Trophoblast cell (in vitro differentiated cells and primary cell): ENCODE measurements around the gene MRPL17.

Experiments used
- DNase-seq, 2 donors: peaks; one replicate each; pipeline ENCODE4 v3.0.0-alpha.2; 2016
- H2AFZ ChIP-seq: 2 replicates; pipeline ENCODE4 v1.6.1; 2013; ENCODE audit warnings: low read length, moderate library complexity, mild to moderate bottlenecking; ENCODE audit not compliant: insufficient read depth, poor library complexity
- H2AK5ac ChIP-seq: 2 replicates; pipeline ENCODE4 v1.6.1; 2013; ENCODE audit warnings: mild to moderate bottlenecking, low read length
- H2BK120ac ChIP-seq: 2 replicates; pipeline ENCODE4 v1.6.1; 2013; ENCODE audit warnings: low read length, mild to moderate bottlenecking, moderate library complexity; ENCODE audit not compliant: insufficient read depth, poor library complexity
- H2BK12ac ChIP-seq: 2 replicates; pipeline ENCODE4 v1.6.1; 2013; ENCODE audit warnings: mild to moderate bottlenecking, low read length, moderate library complexity
- H2BK5ac ChIP-seq: 2 replicates; pipeline ENCODE4 v1.6.1; 2013; ENCODE audit warnings: low read length, low read depth, moderate library complexity, mild to moderate bottlenecking; ENCODE audit not compliant: poor library complexity
- H3K14ac ChIP-seq: 2 replicates; pipeline ENCODE4 v1.6.1; 2013; ENCODE audit warnings: mild to moderate bottlenecking, low read length
- H3K18ac ChIP-seq: 2 replicates; pipeline ENCODE4 v1.6.1; 2013; ENCODE audit warnings: mild to moderate bottlenecking, low read length
- H3K23ac ChIP-seq: 2 replicates; pipeline ENCODE4 v1.6.1; 2013; ENCODE audit warnings: low read length
- H3K27ac ChIP-seq: 2 replicates; pipeline ENCODE4 v1.5.1; 2013; ENCODE audit warnings: low read depth, mild to moderate bottlenecking, inconsistent platforms, low read length, moderate library complexity
- H3K27me3 ChIP-seq: 2 replicates; pipeline ENCODE4 v1.6.1; 2013; ENCODE audit warnings: inconsistent platforms, mild to moderate bottlenecking, low read length, moderate library complexity; ENCODE audit not compliant: insufficient read depth
- H3K36me3 ChIP-seq, 2 experiments: 1 replicate in 1 of 2; 2 replicates in 1 of 2; pipeline ENCODE4 v1.6.1; 2013; ENCODE audit warnings: low read length in 2 of 2, mild to moderate bottlenecking in 2 of 2, moderate library complexity in 1 of 2; ENCODE audit not compliant: insufficient read depth in 2 of 2, control insufficient read depth in 1 of 2
- H3K4ac ChIP-seq: 2 replicates; pipeline ENCODE4 v1.6.1; 2013; ENCODE audit warnings: low read depth, mild to moderate bottlenecking, low read length, moderate library complexity
- H3K4me1 ChIP-seq, 2 experiments: 1 replicate in 1 of 2; 2 replicates in 1 of 2; pipeline ENCODE4 v1.6.1; 2013; ENCODE audit warnings: low read length in 2 of 2, mild to moderate bottlenecking in 2 of 2, moderate library complexity in 1 of 2; ENCODE audit not compliant: insufficient read depth in 2 of 2, control insufficient read depth in 1 of 2
- H3K4me2 ChIP-seq: 2 replicates; pipeline ENCODE4 v1.6.1; 2013; ENCODE audit warnings: inconsistent platforms, mild to moderate bottlenecking, low read length, moderate library complexity
- H3K4me3 ChIP-seq: 2 replicates; pipeline ENCODE4 v1.5.1; 2013; ENCODE audit warnings: mild to moderate bottlenecking, low read depth, low read length, inconsistent platforms
- H3K79me1 ChIP-seq: one replicate; pipeline ENCODE4 v1.6.1; 2013; ENCODE audit warnings: low read length
- H3K79me2 ChIP-seq: 2 replicates; pipeline ENCODE4 v1.6.1; 2013; ENCODE audit warnings: low read length, mild to moderate bottlenecking; ENCODE audit not compliant: control insufficient read depth, insufficient read depth, poor library complexity
- H3K9ac ChIP-seq: 2 replicates; pipeline ENCODE4 v1.6.1; 2013; ENCODE audit warnings: mild to moderate bottlenecking, low read length
- H3K9me3 ChIP-seq: 2 replicates; pipeline ENCODE4 v1.6.1; 2013; ENCODE audit warnings: low read depth, mild to moderate bottlenecking, control low read depth, inconsistent platforms, low read length; ENCODE audit not compliant: insufficient read depth
- H4K12ac ChIP-seq: 2 replicates; pipeline ENCODE4 v1.6.1; 2013; ENCODE audit warnings: low read depth, mild to moderate bottlenecking, low read length, moderate library complexity
- H4K8ac ChIP-seq: 2 replicates; pipeline ENCODE4 v1.6.1; 2013; ENCODE audit warnings: low read depth, mild to moderate bottlenecking, low read length, moderate library complexity
- H4K91ac ChIP-seq: one replicate; pipeline ENCODE4 v1.6.1; 2013; ENCODE audit warnings: low read depth, mild to moderate bottlenecking, low read length, moderate library complexity
- WGBS: extraction: QIAGEN DNeasy Blood & Tissue Kit; methylation state at CpG from one replicate; pipeline ENCODE4 v1.1.7; 2013; ENCODE audit warnings: missing lambda C conversion rate; ENCODE audit not compliant: insufficient read length, insufficient coverage; ENCODE audit errors: extremely low coverage; 5-methylcytosine and 5-hydroxymethylcytosine counted together

MRPL17 gene

DNA sequence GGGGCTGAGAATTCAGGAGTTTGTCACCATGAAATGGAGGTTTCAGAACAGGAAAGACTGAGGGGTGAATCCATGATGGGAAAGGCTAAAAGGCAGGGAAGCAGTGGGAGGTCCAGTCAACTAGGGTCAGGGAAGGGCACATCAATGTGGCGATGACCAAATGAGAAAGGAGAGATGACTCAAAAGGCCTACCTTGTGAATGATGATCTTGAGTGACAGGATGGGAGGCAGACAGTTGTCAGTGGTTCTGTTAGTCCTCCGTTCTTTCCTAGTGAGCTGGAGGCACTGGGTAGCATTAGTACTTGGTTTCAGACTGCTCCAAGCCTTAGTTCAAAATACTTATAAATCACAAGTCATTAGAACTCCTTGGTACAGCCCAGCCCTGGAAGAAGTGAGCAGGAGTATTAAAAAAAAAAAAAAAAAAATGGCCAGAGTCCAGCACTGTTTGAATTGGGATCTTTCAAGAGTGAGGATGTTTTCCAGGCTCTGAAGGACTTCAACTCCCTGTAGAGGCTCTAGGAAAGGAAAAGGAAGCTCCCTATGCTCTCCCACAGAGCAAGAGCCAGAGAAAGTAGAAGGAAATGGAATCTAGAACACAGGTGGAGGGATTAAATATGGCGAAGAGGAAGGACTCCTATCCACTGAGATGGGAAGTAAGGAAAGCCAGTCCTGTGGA, 19.2 kb downstream of the MRPL17 start:
- no peak overlapping the region for H3K23ac ChIP-seq
- H3K79me1 ChIP-seq, result no peaks in the 10 kb centered on the region
- no peak overlapping the region for H2BK5ac ChIP-seq
- H3K9me3 ChIP-seq, result no peaks in the 10 kb centered on the region
- no peaks in the 10 kb centered on the region for H3K36me3 ChIP-seq
- no peak overlapping the region for H4K91ac ChIP-seq
- H3K27ac ChIP-seq, result no peak overlapping the region
- H4K8ac ChIP-seq, result no peak overlapping the region
- no peak overlapping the region for H4K12ac ChIP-seq
- DNase-seq, result no peak
- no peak overlapping the region for H2BK12ac ChIP-seq
- no peak overlapping the region for H2AK5ac ChIP-seq
- no peak overlapping the region for H3K18ac ChIP-seq
- H3K4me1 ChIP-seq, result no peaks in the 10 kb centered on the region
- no peak overlapping the region for H2AFZ ChIP-seq
- no CpG with 5 or more reads among the region's 3 CpGs for WGBS
- H3K4me2 ChIP-seq, result no peak overlapping the region
- H3K27me3 ChIP-seq, result no peaks in the 10 kb centered on the region
- H2BK120ac ChIP-seq, result no peak overlapping the region
- no peak overlapping the region for H3K14ac ChIP-seq
- no peak overlapping the region for H3K4ac ChIP-seq
- no peak overlapping the region for H3K9ac ChIP-seq
- H3K4me3 ChIP-seq, result no peak overlapping the region
- H3K79me2 ChIP-seq, result no peaks in the 10 kb centered on the region

DNA sequence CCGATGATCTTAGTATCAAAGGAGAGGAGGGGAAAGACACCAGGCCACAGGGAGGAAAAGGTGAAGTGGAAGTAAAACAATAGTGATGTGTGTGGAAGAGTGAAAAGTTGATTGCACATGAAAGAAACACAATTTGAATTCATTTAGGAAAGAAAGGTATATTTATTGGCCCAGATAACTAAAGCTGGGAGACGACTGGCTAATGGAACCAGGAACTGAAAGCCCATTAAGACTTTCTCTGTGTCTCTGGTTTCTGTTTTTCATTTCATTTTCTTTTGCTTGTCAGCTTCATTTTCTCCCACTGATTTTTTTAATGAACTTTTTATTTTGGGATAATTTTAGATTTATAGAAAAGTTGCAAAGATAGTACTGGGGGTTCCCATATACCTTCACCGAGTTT, 22.4 kb downstream of the MRPL17 start:
- no peaks in the 10 kb centered on the region for H3K4me1 ChIP-seq
- WGBS, result no CpG with 5 or more reads among the region's 3 CpGs

DNA sequence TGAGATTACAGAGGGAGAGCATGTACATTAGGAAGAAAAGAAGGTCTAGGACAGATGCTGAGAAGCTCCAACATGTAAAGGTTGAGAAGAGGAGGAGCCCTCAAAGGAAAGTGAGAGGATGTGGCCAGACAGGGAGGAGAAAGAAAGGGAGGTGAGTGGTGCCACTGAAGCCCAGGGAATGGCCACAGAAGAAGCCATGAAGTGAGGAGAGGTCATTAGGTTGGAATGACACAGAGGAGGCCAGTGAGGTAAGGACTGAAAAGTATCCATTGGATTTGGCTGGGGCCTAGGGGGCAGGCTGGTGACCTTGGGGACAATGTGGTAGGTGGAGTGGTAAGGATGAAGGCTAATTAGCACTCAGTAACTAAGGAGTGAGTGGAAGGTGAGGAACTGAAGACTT, 24.5 kb downstream of the MRPL17 start:
- Histone ChIP-seq H2AK5ac (no peak overlapping the region), H3K27me3 (peaks cover 27% of the 10 kb centered on the region), H4K91ac (no peak overlapping the region), H3K4ac (no peak overlapping the region), H3K4me2 (no peak overlapping the region), H3K4me3 (no peak overlapping the region), H3K18ac (no peak overlapping the region), H3K4me1 (peaks cover 0 to 6% of the 10 kb centered on the region in 2 experiments), H3K9me3 (no peaks in the 10 kb centered on the region), H3K9ac (no peak overlapping the region), H4K8ac (no peak overlapping the region), H3K79me1 (no peaks in the 10 kb centered on the region), H2BK12ac (no peak overlapping the region), H2BK5ac (no peak overlapping the region), H2AFZ (no peak overlapping the region), H2BK120ac (no peak overlapping the region), H3K27ac (no peak overlapping the region), H3K23ac (no peak overlapping the region), H3K36me3 (no peaks in the 10 kb centered on the region), H4K12ac (no peak overlapping the region), H3K79me2 (no peaks in the 10 kb centered on the region), H3K14ac (no peak overlapping the region)
- DNase-seq, result no peak

More for the DNA sequence above, 22.4 kb downstream of the MRPL17 start:
- Histone ChIP-seq H4K91ac (no peak overlapping the region), H3K4me3 (no peak overlapping the region), H2BK120ac (no peak overlapping the region), H4K8ac (no peak overlapping the region), H3K9me3 (no peaks in the 10 kb centered on the region), H3K36me3 (no peaks in the 10 kb centered on the region), H3K27ac (no peak overlapping the region), H2BK5ac (no peak overlapping the region), H3K79me1 (no peaks in the 10 kb centered on the region), H3K14ac (no peak overlapping the region), H3K9ac (no peak overlapping the region), H3K18ac (no peak overlapping the region), H3K4ac (no peak overlapping the region), H2BK12ac (no peak overlapping the region), H3K23ac (no peak overlapping the region), H3K4me2 (no peak overlapping the region), H3K79me2 (no peaks in the 10 kb centered on the region), H2AFZ (no peak overlapping the region), H3K27me3 (peaks cover 10% of the 10 kb centered on the region), H4K12ac (no peak overlapping the region), H2AK5ac (no peak overlapping the region)
- DNase-seq, result no peak

DNA sequence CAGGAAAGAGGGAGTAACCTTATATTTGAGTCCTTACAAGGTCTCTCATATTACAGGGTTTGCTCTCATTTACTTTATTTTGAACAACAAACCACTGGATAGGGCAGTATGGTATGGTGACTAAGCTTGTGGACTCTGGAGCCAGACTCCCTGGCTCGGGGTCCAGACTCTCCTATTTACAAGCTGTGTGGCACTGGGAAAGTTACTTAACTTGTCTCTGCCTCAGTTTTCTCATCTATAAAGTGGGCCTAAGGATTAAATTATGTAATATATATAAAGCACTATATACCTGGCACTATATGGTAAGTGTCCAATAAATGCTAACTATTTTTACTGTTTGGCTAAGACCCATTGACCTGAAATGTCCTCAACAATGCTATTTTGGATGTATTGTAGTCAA, 25.8 kb downstream of the MRPL17 start:
- Histone ChIP-seq H3K4me1 (peaks cover 0 to 6% of the 10 kb centered on the region in 2 experiments), H2AK5ac (no peak overlapping the region), H3K27ac (no peak overlapping the region), H4K8ac (no peak overlapping the region), H3K36me3 (no peaks in the 10 kb centered on the region), H3K4me2 (no peak overlapping the region), H3K18ac (no peak overlapping the region), H3K9me3 (no peaks in the 10 kb centered on the region), H3K79me2 (no peaks in the 10 kb centered on the region), H4K12ac (no peak overlapping the region), H2AFZ (no peak overlapping the region), H4K91ac (no peak overlapping the region), H2BK120ac (no peak overlapping the region), H2BK5ac (no peak overlapping the region), H3K27me3 (peaks cover 30% of the 10 kb centered on the region), H3K4me3 (no peak overlapping the region), H2BK12ac (no peak overlapping the region), H3K4ac (no peak overlapping the region), H3K9ac (no peak overlapping the region), H3K23ac (no peak overlapping the region), H3K14ac (no peak overlapping the region), H3K79me1 (no peaks in the 10 kb centered on the region)
- WGBS, result no CpG with 5 or more reads among the region's 1 CpG
- no peak for DNase-seq
